ENCODE results near the gene MEA1. TPM values are rescaled to one million over a fixed set of nuclear protein-coding genes. Genes with fewer than 3 reads are reported as not detected.

The MEA1 gene
- total RNA-seq, 2 donors from 2014 or later, result 29.6 to 50.3 TPM

DNA sequence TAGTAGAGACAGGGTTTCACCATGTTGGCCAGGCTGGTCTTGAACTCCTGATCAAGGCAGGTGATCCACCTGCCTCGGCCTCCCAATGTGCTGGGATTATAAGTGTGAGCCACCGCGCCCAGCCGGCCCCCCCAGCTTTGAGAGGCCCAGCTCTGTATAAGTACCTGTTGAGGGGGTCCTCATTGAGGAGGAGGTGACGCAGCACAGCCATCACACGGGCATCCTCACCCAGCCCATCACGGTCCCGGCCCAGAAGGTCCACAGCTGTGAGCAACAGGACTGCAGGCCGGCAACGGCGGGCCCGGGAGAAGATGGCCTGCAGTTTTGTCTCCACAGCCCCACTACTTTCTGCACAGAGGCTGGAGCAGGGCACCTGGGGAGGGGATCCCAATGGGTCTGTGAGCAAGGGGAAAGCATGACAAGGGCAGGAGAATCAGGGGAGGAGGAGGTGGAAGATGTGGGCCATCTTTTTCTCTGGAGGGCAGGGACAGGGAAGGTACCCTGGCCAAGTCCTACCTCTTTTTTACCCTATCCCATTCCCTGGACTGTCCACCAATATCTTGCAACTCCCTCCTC lies 45.5 kb downstream of the MEA1 start:
- H3K4me1 ChIP-seq, result peaks cover 0 to 14% of the 10 kb centered on the region in 2 donors
- no peaks in the 10 kb centered on the region for H3K27me3 ChIP-seq
- no peak overlapping the region for H3K4me3 ChIP-seq
- TF ChIP-seq, protein P1, sequence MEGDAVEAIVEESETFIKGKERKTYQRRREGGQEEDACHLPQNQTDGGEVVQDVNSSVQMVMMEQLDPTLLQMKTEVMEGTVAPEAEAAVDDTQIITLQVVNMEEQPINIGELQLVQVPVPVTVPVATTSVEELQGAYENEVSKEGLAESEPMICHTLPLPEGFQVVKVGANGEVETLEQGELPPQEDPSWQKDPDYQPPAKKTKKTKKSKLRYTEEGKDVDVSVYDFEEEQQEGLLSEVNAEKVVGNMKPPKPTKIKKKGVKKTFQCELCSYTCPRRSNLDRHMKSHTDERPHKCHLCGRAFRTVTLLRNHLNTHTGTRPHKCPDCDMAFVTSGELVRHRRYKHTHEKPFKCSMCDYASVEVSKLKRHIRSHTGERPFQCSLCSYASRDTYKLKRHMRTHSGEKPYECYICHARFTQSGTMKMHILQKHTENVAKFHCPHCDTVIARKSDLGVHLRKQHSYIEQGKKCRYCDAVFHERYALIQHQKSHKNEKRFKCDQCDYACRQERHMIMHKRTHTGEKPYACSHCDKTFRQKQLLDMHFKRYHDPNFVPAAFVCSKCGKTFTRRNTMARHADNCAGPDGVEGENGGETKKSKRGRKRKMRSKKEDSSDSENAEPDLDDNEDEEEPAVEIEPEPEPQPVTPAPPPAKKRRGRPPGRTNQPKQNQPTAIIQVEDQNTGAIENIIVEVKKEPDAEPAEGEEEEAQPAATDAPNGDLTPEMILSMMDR (IDR thresholded peaks at IDR 0.05), result no peak
- H3K27ac ChIP-seq, result no peak overlapping the region
- DNase-seq (ENCODE audit: low spot score), result no peak
- peaks cover 35% of the 10 kb centered on the region for H3K36me3 ChIP-seq
- no peaks in the 10 kb centered on the region for H3K9me3 ChIP-seq

DNA sequence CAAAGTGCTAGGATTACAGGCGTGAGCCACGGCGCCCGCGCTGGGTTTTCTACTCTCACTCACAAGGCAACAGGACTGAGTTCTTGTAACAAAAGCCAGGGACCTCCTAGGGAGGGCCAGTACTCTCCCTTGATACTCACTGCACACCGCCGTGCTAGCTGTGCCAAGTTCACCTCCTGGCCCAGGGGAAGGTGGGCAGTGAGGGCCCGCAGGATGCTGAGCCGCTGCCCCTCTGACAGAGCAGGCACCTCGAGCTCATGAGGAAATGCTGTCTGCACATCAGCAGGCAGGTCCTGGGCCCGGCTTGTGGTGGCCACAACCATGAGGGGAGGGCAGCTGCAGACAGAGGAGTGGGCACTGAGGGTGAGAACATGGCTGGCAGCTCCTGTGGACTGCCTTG lies 46.5 kb downstream of the MEA1 start:
- Histone ChIP-seq H3K4me1 (peaks cover 0 to 14% of the 10 kb centered on the region in 2 donors), H3K27ac (no peak overlapping the region), H3K4me3 (no peak overlapping the region), H3K27me3 (no peaks in the 10 kb centered on the region), H3K9me3 (no peaks in the 10 kb centered on the region), H3K36me3 (peaks cover 37% of the 10 kb centered on the region)
- no peak for DNase-seq (ENCODE audit: low spot score)
- TF ChIP-seq, protein P1 (IDR thresholded peaks at IDR 0.05), result no peak

DNA sequence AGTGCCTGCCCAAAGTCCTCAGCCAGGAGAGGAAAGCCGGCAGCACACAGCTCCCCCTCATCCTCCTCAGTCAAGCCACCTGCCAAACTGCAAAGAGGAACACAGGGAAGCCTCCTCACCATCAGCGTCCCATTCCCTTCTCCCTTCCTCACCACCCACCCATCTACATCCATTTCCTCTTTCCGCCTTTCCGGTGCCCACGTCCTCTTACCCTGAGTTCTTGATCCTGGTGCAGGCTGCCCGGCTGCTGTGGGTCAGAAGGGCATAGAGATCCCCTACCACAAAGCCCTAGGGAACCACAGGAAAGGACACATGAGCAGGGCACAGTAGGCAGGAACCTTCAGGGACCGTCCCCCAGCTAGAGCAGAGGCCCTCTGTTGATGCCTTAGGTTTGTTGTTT lies 47.2 kb downstream of the MEA1 start:
- Histone ChIP-seq H3K4me3 (no peak overlapping the region), H3K4me1 (peaks cover 0 to 11% of the 10 kb centered on the region in 2 donors)
- no peak for DNase-seq (ENCODE audit: low spot score)

DNA sequence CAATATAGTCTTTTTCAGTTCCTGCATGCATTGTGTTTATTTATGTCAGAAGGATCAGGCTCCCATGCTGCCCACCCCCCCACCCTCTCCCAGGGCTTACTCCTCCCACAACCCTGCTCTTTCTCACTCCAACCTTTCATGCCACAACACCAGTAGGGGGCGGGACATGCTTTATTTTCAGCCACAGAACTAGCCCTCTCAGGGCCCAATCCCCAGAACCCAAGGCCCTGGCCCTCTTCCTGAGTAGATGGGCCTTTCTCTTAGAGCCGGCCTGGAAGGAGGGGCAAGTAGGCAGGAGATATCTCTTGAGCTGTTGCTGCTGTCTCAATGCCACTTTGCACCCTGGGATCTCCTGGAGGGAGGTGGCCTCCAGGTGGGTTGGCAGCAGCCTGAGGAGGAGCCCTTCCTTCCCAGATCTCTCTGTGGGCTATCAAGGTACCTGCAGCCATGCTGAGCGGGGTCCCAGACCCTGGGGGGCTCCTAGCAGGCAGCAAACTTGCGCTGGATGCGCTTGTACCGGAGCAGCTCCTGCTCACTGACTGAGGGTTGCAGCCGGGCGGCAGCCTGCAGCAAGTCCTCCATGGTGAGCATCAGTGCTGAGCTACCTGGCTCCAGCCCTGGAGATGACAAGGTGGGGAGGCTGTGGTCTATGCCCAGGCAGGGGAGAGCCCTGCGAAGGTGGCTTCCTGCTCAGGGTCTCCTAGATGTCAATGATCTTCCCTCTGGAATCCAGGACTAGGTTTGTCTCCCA lies 49.7 kb downstream of the MEA1 start:
- TF ChIP-seq, protein P1 (IDR thresholded peaks at IDR 0.05), result no peak
- no peak for DNase-seq (ENCODE audit: low spot score)
- Histone ChIP-seq H3K4me3 (no peak overlapping the region), H3K36me3 (peaks cover 37% of the 10 kb centered on the region), H3K4me1 (peaks cover 0 to 18% of the 10 kb centered on the region in 2 donors), H3K27ac (no peak overlapping the region), H3K9me3 (no peaks in the 10 kb centered on the region), H3K27me3 (no peaks in the 10 kb centered on the region)

More for the DNA sequence above, 47.2 kb downstream of the MEA1 start:
- no peaks in the 10 kb centered on the region for H3K9me3 ChIP-seq
- TF ChIP-seq, protein P1 (IDR thresholded peaks at IDR 0.05), result no peak
- H3K27me3 ChIP-seq, result no peaks in the 10 kb centered on the region
- H3K36me3 ChIP-seq, result peaks cover 37% of the 10 kb centered on the region
- H3K27ac ChIP-seq, result no peak overlapping the region

DNA sequence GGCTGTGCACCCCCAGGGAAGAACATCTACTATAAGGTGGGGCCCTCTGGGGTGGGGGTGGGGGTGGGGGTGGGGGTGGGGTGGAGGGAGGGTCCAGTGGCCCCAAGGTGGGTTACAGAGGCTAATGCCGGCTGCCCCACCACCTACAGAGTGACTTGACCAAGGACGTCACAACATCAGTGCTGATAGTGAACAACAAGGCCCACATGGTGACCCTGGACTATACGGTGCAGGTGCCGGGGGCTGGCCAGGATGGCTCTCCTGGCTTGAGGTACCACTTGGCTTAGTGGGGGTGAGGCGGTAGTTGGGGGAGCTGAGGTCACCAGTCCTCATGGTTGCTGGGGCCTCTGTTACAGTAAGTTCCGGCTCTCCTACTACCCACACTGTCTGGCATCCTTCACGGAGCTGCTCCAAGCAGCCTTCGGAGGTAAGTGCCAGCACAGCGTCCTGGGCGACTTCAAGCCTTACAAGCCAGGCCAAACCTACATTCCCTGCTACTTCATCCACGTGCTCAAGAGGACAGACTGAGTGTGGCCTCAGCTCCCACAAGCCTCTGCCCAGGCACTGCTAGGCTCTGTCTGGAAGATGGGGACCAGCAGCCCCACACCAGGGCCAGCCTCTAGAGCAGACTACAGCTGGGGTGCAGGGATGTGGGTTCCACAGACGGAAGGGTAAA lies 50.4 kb downstream of the MEA1 start:
- peaks cover 37% of the 10 kb centered on the region for H3K36me3 ChIP-seq
- no peaks in the 10 kb centered on the region for H3K27me3 ChIP-seq
- H3K9me3 ChIP-seq, result no peaks in the 10 kb centered on the region
- H3K27ac ChIP-seq, result no peak overlapping the region
- TF ChIP-seq, protein P1 (IDR thresholded peaks at IDR 0.05), result no peak
- no peak for DNase-seq (ENCODE audit: low spot score)
- H3K4me3 ChIP-seq, result no peak overlapping the region
- peaks cover 0 to 18% of the 10 kb centered on the region in 2 donors for H3K4me1 ChIP-seq

Measured in right atrium auricular region (tissue), 2 donors.